Mucosa of rectum (tissue), 2 donors: Measurements from ENCODE around the gene EPB41L5.
"Not testable (repeated sequence)": the region's sequence is repeated elsewhere in the genome, so short reads cannot be mapped to it uniquely, and the experiment has no call there.

Source experiments
- H3K27ac ChIP-seq, 2 donors: one replicate each; pipeline ENCODE4 v1.7.0; 2013; ENCODE audit warnings: inconsistent platforms in 2 of 2, low read depth in 2 of 2, low read length in 2 of 2
- H3K27me3 ChIP-seq, 2 donors: one replicate each; pipeline ENCODE4 v1.7.0; 2013; ENCODE audit warnings: low read length in 2 of 2; ENCODE audit not compliant: control insufficient read depth in 2 of 2, insufficient read depth in 2 of 2
- H3K36me3 ChIP-seq, 2 donors: one replicate each; pipeline ENCODE4 v1.7.0; 2013; ENCODE audit warnings: low read length in 2 of 2; ENCODE audit not compliant: control insufficient read depth in 2 of 2, insufficient read depth in 2 of 2
- H3K4me1 ChIP-seq, 2 donors: one replicate each; pipeline ENCODE4 v1.7.0; 2013; ENCODE audit warnings: low read length in 2 of 2, mild to moderate bottlenecking in 1 of 2; ENCODE audit not compliant: control insufficient read depth in 2 of 2, insufficient read depth in 2 of 2
- H3K4me3 ChIP-seq, 2 donors: one replicate each; pipeline ENCODE4 v1.7.0; 2013; ENCODE audit warnings: low read length in 2 of 2
- H3K9ac ChIP-seq, 2 donors: one replicate each; pipeline ENCODE4 v1.7.0; 2013; ENCODE audit warnings: low read length in 2 of 2, low read depth in 1 of 2, mild to moderate bottlenecking in 1 of 2
- H3K9me3 ChIP-seq, 2 donors: one replicate each; pipeline ENCODE4 v1.7.0; 2013; ENCODE audit warnings: low read length in 2 of 2; ENCODE audit not compliant: control insufficient read depth in 2 of 2
- donor health status: healthy.
- donor health status: Normal muscosa, but diverticular disease.

EPB41L5 gene

DNA sequence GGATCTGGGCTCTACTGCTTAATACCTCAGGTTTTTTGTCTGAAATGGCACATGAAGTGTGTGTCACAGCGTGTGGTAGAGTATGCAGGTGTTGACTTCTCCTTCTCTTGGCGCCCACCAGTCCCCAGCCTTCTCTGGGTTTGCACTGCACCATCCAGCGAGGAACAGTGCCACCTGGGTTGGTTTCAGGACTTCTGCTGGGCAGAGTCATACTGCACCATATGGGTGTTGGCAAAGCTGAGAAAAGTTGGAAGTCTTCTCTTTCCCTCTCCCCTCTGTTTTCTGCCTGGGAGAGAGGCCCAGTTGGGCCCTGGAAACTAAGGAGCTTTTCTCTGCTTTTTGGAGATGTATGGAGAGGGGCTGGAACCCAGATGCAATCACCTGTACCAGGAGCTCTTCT is 166.5 kb downstream of the EPB41L5 start:
- no peaks in the 10 kb centered on the region for H3K9me3 ChIP-seq
- H3K9ac ChIP-seq = no peak overlapping the region
- no peak overlapping the region for H3K27ac ChIP-seq
- H3K4me3 ChIP-seq = no peak overlapping the region
- peaks cover 0 to 2% of the 10 kb centered on the region in 2 donors for H3K36me3 ChIP-seq
- no peaks in the 10 kb centered on the region for H3K27me3 ChIP-seq
- H3K4me1 ChIP-seq = no peaks in the 10 kb centered on the region

DNA sequence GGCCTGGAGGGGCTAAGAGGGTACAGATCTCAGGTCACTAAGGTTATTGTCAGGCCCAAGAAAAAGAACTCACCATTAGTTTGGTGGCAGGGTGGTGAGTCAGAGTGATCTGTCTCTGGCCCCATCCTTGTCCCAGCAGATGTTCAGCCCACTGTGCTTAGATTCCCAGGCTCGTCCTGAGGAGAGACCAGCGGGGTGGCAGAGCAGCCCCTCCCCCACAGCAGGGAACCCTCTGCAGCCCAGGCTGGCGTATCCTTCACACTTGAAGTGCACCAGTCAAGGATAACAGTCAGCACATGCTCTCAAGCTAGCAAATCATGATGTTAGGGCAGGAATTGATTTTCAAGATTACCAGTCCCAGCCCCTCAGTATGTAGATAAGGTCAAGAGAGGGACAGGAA is 167.2 kb downstream of the EPB41L5 start:
- no peaks in the 10 kb centered on the region for H3K27me3 ChIP-seq
- no peak overlapping the region for H3K9ac ChIP-seq
- H3K4me3 ChIP-seq = no peak overlapping the region
- H3K4me1 ChIP-seq = no peaks in the 10 kb centered on the region
- H3K9me3 ChIP-seq = no peaks in the 10 kb centered on the region
- H3K27ac ChIP-seq = no peak overlapping the region
- peaks cover 0 to 2% of the 10 kb centered on the region in 2 donors for H3K36me3 ChIP-seq

DNA sequence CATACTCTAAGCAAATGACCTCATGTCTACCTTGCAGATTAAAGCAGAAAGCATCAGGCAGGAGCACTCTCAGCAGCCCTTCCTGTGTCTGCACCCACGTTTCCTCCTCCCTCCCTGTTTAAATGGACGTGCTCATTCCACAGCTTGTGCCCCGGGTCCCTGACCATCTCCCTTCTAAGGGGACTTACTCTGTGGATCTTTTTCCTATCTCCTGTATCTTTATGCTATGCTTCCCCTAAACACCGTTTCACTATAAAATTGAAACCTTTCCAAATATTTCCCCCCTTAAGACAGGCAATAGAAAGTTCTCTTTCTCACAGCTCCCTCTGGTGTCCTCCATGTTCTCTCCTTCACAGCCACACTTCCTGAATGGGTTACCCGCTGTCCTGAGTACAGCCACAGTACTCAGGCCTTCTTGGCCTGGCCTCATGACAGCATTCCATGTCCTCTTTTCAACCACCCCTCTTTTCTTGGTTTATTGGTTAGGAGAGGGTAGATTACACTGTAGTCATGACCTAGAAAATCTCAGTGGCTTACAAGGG is 169.2 kb downstream of the EPB41L5 start:
- Histone ChIP-seq H3K9ac (no peak overlapping the region), H3K4me1 (no peaks in the 10 kb centered on the region), H3K9me3 (no peaks in the 10 kb centered on the region), H3K36me3 (peaks cover 0 to 2% of the 10 kb centered on the region in 2 donors), H3K27me3 (no peaks in the 10 kb centered on the region), H3K4me3 (no peak overlapping the region), H3K27ac (no peak overlapping the region)

DNA sequence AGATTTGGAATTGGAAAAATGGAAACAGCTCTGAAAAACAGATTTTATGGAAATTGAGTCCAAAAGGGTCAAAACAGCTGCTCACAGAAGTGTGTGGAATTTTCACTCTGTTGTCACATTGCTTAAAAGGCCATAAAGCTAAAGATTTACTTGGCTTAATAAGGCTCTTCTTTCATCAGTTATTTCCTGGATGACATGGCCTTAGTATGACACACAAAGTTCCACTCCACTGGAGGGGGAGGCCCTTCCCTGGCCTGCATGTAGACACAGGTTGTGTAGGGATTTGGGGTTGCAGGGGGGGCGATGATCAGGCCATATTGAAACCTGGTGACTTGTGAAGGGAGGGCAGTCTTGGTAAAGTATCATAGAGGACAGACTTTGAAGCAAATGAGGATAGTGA is 176.3 kb downstream of the EPB41L5 start:
- no peaks in the 10 kb centered on the region for H3K27me3 ChIP-seq
- peaks cover 1 to 6% of the 10 kb centered on the region in 2 donors for H3K9me3 ChIP-seq
- H3K36me3 ChIP-seq = no peaks in the 10 kb centered on the region
- H3K9ac ChIP-seq = no peak overlapping the region
- H3K4me1 ChIP-seq = no peaks in the 10 kb centered on the region
- H3K4me3 ChIP-seq = no peak overlapping the region
- no peak overlapping the region for H3K27ac ChIP-seq

DNA sequence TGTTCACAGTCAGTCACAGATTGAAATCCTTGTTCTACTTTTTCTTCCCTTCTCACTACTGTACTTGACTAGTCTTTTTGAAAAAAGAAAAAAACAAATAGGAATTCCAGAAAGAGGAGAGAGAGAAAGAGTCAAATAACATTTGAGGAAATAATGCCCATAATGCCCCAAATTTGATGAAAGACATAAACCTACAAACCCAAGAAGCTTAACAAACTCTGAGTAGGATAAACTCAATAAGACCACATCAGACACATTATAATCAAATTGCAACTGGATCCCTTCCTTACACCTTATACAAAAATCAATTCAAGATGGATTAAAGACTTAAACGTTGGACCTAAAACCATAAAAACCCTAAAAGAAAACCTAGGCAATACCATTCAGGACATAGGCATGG is 179.4 kb downstream of the EPB41L5 start:
- no peak overlapping the region for H3K27ac ChIP-seq

DNA sequence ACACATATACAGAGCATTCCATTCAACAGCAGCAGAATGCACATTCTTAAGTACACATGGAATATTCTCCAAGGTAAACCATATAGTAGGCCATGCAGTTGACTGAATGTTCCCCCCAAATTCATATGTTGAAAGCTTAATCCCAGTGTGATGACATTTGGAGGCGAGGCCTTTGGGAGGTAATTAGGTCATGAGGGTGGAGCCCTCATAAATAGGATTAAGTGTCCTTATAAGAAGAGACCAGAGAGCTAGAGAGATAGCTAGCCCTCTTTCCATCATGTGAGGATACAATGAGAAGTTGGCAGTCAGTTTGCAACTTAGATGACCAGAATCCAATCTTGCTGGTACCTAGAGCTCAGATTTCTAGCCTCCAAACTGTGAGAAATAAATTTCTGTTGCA is 182.7 kb downstream of the EPB41L5 start:
- no peak overlapping the region for H3K9ac ChIP-seq
- peaks cover 1 to 6% of the 10 kb centered on the region in 2 donors for H3K9me3 ChIP-seq
- no peaks in the 10 kb centered on the region for H3K36me3 ChIP-seq
- H3K27ac ChIP-seq = no peak overlapping the region
- H3K4me3 ChIP-seq = no peak overlapping the region
- no peaks in the 10 kb centered on the region for H3K27me3 ChIP-seq
- H3K4me1 ChIP-seq = no peaks in the 10 kb centered on the region

More for the DNA sequence above, 179.4 kb downstream of the EPB41L5 start:
- Histone ChIP-seq H3K4me1 (no peaks in the 10 kb centered on the region), H3K27me3 (no peaks in the 10 kb centered on the region), H3K9me3 (peaks cover 1 to 6% of the 10 kb centered on the region in 2 donors), H3K9ac (no peak overlapping the region), H3K4me3 (no peak overlapping the region), H3K36me3 (no peaks in the 10 kb centered on the region)

DNA sequence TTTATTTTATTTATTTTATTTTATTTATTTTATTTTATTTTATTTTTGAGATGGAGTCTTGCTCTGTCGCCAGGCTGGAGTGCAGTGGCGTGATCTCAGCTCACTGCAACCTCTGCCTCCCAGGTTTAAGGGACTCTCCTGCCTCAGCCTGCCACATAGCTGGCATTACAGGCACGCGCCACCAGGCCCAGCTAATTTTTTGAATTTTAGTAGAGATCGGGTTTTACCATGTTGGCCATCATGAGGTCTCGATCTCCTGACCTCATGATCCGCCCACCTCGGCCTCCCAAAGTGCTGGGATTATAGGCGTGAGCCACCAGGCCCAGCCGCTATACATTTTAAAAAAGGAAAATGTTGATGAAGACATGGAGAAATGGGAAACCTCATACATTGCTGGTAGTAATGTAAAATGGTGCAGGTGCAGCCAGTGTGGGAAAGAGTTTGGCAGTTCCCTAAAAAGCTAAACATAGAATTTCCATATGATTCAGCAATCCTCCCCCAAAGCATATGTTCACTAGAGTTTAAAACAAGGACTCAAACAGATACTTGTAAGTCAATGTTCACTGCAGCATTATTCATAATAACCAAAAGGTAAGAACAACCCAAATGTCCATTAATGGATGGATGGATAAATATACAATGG is 187.1 kb downstream of the EPB41L5 start:
- H3K4me1 ChIP-seq, H3K4me3 ChIP-seq, H3K27me3 ChIP-seq, H3K9me3 ChIP-seq, H3K27ac ChIP-seq, H3K9ac ChIP-seq, H3K36me3 ChIP-seq: not testable (repeated sequence)

DNA sequence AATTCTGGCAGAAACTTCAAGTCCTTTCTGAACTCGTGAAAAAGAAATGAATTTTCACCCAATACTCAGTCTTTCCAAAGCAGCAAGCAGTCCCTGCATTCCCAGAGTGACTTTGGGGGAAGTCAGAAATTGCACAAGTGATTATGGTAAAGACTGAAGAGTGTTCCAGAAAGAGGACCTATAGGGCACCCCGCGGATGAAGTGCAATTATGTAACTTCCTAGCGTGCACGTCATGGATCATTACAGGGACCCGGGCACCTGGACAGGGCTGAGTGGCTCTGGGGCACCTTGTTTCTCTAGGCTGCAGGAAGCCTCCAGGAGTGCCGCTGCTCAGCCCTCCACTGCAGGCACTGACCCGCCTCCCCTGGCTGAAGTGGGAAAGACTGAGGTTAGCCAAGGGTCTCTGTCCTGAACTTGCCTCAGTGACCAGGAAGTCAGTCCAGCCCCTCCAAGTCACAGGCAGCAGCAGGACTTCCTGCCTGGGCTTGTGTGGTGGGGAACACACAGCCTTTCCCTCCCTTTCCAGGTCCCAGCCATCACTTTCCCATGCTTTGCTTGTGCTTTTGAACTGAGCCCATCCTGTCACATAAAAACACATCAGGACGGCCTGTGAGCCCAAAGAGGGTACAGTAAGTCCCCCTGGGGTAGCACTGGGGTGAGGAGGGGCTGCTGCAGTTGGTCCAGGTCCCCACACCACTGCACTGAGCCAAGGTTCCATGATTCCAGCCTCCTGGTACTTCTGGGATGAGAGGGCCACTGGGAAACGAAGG is 190.6 kb downstream of the EPB41L5 start:
- Histone ChIP-seq H3K9me3 (no peaks in the 10 kb centered on the region), H3K36me3 (no peaks in the 10 kb centered on the region), H3K4me3 (no peak overlapping the region), H3K9ac (no peak overlapping the region), H3K4me1 (peaks cover 0 to 7% of the 10 kb centered on the region in 2 donors), H3K27ac (no peak overlapping the region), H3K27me3 (no peaks in the 10 kb centered on the region)

DNA sequence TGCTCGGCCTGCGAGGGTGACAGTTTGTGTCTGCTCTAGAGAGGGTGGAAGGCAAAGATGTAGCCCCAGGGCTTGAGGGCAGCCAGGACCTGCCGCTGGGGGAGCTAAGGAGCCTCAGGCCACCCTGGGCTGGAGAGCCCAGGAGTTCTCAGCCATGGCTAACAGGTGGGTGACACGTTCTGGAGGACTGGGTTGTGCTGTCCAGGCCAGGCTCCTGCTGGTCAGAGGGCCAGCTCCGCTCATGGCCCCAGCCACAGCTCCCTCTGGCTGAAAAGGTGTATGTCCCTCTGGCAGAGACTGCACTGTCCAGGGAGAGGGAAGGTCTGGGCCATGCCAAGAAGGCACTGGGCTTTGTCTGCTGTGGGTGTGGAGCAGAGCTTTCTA is 191.1 kb downstream of the EPB41L5 start:
- Histone ChIP-seq H3K27ac (no peak overlapping the region), H3K36me3 (no peaks in the 10 kb centered on the region), H3K4me3 (no peak overlapping the region), H3K9ac (no peak overlapping the region), H3K9me3 (no peaks in the 10 kb centered on the region), H3K27me3 (no peaks in the 10 kb centered on the region), H3K4me1 (peaks cover 0 to 7% of the 10 kb centered on the region in 2 donors)

DNA sequence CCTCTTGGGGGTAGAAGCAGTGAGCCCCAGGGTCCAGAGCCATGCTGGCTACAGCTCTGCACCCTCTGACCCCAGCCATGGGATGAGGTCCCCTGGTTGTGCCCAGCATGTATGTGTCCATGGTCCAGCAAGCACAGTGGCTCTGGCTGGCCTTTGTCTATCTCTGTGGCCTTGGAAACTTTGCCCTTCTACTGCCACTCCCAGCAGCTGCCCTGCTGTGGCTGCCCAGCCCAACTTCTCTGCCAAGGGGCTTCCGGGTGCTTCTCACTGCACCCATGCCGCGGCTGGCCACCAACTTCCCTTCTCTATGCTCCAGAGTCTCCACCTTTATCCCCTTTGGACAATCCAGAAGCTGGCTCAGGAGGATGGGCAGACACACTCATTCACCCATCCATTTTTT is 191.5 kb downstream of the EPB41L5 start:
- no peaks in the 10 kb centered on the region for H3K9me3 ChIP-seq
- no peaks in the 10 kb centered on the region for H3K27me3 ChIP-seq
- H3K36me3 ChIP-seq = no peaks in the 10 kb centered on the region
- H3K4me3 ChIP-seq = no peak overlapping the region
- H3K27ac ChIP-seq = no peak overlapping the region
- no peak overlapping the region for H3K9ac ChIP-seq
- peaks cover 0 to 7% of the 10 kb centered on the region in 2 donors for H3K4me1 ChIP-seq
